COLO668 (cell line): ENCODE measurements around the gene CMPK2.

Source experiments
- DNase-seq: peaks from one replicate; lab custom pipeline; 2025; ENCODE audit not compliant: unreplicated experiment; lab: John Stamatoyannopoulos, UW

Gene CMPK2

DNA sequence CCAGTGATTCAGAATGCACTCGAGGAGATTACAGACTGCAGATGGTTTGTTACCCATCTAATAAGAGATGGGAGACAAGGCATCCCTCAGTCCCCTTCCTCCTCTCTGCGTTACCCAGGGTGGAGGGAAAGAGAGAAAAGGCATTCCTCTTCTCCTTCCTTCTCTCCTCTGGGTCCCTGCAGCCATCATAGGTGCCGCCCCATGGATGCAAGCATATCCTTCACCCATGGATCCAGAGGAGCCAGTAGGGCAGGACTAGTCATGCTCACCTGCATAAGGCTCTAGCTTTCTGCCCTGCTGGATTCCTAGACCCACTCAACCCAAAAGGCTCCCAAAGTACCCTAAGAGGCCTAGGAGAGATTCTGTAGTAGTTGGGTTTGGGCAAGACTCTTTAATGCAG lies 20.4 kb downstream of the CMPK2 start:
- DNase-seq = no peak

- DNase-seq = no peak
These were observed 24.0 kb downstream of the CMPK2 start for GRCh38 chr2:6841537-6842287.

GRCh38 chr2:6838673-6839319 lies 26.9 kb downstream of the CMPK2 start:
- DNase-seq = no peak

- DNase-seq = no peak
These were observed 30.2 kb downstream of the CMPK2 start for GRCh38 chr2:6835467-6835866.

GRCh38 chr2:6834163-6834562 lies 31.5 kb downstream of the CMPK2 start:
- no peak for DNase-seq

- DNase-seq = no peak
These were observed 32.5 kb downstream of the CMPK2 start for GRCh38 chr2:6833300-6833604.

GRCh38 chr2:6832596-6833299 lies 33.0 kb downstream of the CMPK2 start:
- DNase-seq = no peak

DNA sequence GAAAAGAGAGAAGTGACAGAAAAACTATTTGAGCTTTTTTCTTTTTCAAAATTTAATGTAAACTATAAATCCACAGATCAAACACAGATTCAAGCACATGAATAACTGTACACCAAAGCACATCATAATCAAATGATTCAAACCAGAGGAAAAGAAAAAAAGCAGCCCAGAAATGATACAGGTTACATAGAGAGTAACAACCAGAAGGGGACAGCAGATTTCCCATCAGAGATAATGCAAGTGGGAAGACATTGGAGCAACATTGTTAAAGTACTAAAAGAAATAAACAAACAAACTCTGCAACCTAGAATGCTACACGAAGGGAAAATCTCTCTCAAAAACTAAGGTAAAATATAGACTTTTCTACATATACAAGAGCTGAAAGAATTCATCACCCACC lies 34.5 kb downstream of the CMPK2 start:
- no peak for DNase-seq

DNA sequence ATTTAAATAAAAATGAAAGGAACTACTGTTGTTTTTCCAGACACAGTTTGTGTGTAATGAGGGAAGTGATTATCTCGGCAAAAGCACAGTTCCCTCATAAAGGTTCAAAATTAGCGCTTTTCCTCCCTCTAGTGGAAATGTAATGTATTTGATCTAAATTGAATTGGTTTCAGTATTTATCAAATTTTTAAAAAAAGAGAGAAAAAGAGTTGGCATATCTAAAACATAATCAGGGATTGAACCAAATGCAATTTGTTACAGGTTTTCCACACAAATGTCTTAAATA lies 37.5 kb downstream of the CMPK2 start:
- no peak for DNase-seq

GRCh38 chr2:6827566-6828298 lies 38.0 kb downstream of the CMPK2 start:
- DNase-seq = no peak

DNA sequence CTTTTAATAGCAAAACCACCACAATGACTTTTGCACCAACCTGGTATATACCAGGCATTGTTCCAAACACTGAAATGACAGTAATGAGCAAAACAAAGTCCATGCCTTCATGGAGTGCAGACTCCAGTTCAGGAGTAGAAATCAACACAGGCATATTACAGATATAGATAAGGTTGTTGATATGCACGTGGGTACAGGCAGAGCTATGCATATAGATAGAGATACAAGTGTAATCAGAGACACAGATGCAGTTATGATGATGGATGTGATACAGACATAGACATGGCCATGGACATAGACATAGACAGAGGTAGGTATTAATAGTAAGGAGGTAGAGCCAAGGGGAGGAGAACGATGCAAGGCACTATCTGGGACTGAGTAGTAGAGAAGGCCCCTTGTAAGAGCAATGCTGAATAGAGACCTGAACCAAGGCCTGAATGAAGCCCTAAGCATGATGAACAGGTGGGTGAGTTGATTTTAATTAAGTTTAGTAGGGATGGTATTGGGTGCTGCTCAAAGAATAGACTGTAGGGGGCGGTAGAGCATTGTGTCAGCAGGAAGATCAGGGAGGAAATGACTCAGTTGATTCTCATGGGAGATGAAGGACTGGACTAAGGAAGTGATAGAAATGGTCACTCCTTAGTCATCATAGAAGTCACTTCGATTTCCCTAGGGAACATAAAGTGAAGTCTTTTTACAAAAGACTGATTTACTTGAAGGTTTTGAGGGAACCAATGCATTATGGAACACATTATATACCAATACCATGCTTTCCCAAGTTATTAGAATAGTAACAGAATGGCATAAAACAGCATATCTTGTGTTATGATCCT lies 39.4 kb downstream of the CMPK2 start:
- DNase-seq = peak; percentile 29

DNA sequence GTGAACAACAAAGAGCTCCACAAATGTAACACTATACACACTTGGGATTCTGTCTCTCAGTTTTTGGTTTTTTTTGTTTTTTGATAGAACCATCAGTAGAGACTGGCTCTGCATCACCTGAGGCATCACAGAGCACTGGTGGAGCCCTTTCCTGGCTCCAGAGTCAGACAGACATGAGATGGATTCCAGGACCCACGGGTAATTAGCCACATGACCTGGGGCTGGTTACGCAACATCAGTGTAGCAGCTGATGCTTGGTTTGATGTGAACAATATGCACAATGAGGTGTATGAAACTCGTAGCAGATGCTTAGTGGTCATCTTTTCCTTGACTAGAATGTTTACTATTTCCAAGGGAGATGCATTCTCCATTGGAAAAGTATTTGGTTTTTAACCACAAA lies 40.7 kb downstream of the CMPK2 start:
- no peak for DNase-seq

- DNase-seq = no peak
These were observed 42.6 kb downstream of the CMPK2 start for GRCh38 chr2:6823111-6823510.

DNA sequence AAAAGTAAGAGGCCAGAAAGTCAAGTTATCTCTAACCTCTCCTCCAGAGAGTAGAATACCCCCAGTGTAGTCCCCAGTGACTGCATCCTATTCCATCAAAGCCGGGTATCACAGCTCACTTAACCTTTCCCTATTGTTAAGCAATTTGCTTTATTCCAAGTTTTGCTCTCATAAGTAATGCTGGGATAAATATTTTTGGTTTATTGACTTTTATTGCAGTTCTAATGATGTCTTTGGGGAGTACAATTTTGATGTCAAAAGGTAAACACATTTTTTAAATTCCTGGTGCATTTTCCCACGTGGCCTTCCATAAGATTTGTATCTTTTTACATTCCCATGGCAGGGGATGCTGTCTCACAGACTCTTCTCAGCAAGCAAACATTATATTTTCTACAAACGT lies 43.3 kb downstream of the CMPK2 start:
- no peak for DNase-seq

DNA sequence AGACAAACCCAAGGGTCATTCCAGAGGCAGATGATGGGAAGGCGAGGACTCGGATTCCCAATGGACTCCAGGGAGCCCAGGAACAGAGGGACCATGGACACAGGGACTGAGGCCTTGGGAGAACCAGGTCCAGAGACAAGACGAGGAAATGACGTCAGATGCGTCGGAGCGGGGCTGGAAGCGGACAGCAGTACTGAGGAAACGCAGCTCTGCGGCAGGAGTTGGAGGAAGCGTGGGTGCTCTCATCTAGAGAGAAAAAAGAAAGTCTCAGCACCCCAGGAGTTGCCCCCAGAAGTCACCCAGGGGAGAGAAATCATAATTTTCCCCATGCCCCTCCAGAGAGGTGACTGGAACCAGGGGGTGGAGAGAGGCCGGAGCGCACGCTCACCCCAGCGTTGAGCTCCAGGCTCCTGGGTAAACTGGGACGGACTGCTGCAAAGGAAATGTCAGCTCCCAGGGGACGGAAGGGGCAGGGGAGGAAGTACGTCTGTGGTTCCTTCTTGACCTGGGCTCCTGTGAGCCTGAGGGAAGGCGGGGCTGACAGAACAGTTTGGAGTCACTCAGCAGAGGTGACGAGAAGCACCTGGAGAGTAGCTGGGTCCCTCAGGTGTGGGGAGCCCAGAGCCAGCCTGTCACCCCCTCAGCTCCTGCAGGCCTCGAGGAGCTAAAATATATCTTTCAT lies 44.7 kb downstream of the CMPK2 start:
- no peak for DNase-seq

- DNase-seq = no peak
These were observed 45.5 kb downstream of the CMPK2 start for GRCh38 chr2:6820236-6820635.

GRCh38 chr2:6819668-6820067 lies 46.0 kb downstream of the CMPK2 start:
- no peak for DNase-seq

DNA sequence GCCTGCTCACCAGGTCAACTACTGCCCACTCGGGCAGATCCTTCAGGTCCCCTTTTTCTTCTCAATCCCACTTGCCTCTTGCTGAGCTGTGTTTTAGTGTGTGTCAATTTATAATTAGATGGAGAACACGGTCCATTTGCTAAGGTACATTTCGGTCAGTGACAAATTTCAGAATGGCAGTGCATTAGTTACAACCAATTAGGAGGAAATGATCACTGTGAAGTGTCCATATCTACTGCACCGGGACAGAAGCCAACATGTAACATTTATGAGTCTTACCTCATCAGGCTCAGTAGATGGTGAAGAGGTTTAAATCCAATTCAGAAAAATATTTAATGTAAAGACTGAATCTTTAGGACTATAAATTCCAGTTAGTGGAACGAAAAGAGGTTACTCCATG lies 47.7 kb downstream of the CMPK2 start:
- DNase-seq = no peak

DNA sequence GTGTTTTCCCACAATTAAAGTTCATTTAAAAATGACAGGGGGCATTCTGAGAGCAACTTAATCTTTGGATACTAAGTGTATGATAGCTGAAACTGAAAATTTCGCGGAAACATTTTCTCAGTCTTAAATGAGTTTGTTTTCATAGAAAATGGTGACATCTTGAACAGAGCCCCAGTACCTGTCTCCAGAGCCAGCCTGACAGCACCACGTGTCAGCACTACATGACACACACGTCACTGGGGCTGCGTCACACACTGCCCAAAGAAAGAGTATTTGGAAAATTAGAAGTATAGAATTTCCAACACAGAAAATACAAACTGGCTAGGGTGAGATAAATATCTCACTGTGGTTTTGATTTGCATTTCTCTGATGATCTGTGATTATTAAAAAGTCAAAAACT lies 50.8 kb downstream of the CMPK2 start:
- DNase-seq = no peak

GRCh38 chr2:6814312-6814711 lies 51.4 kb downstream of the CMPK2 start:
- no peak for DNase-seq

- DNase-seq = no peak
These were observed 52.1 kb downstream of the CMPK2 start for GRCh38 chr2:6813573-6813972.
